Trophoblast cell (in vitro differentiated cells and primary cell): ENCODE data around the gene P3H2.
A peak's percentile ranks its signal among the peaks of the same experiment; 100 is the strongest.

Source experiments
- DNase-seq, 2 donors: peaks; one replicate each; pipeline ENCODE4 v3.0.0-alpha.2; 2016
- H2AFZ ChIP-seq: 2 replicates; pipeline ENCODE4 v1.6.1; 2013; ENCODE audit warnings: low read length, moderate library complexity, mild to moderate bottlenecking; ENCODE audit not compliant: insufficient read depth, poor library complexity
- H2AK5ac ChIP-seq: 2 replicates; pipeline ENCODE4 v1.6.1; 2013; ENCODE audit warnings: mild to moderate bottlenecking, low read length
- H2BK120ac ChIP-seq: 2 replicates; pipeline ENCODE4 v1.6.1; 2013; ENCODE audit warnings: low read length, mild to moderate bottlenecking, moderate library complexity; ENCODE audit not compliant: insufficient read depth, poor library complexity
- H2BK12ac ChIP-seq: 2 replicates; pipeline ENCODE4 v1.6.1; 2013; ENCODE audit warnings: mild to moderate bottlenecking, low read length, moderate library complexity
- H2BK5ac ChIP-seq: 2 replicates; pipeline ENCODE4 v1.6.1; 2013; ENCODE audit warnings: low read length, low read depth, moderate library complexity, mild to moderate bottlenecking; ENCODE audit not compliant: poor library complexity
- H3K14ac ChIP-seq: 2 replicates; pipeline ENCODE4 v1.6.1; 2013; ENCODE audit warnings: mild to moderate bottlenecking, low read length
- H3K18ac ChIP-seq: 2 replicates; pipeline ENCODE4 v1.6.1; 2013; ENCODE audit warnings: mild to moderate bottlenecking, low read length
- H3K23ac ChIP-seq: 2 replicates; pipeline ENCODE4 v1.6.1; 2013; ENCODE audit warnings: low read length
- H3K27ac ChIP-seq: 2 replicates; pipeline ENCODE4 v1.5.1; 2013; ENCODE audit warnings: low read depth, mild to moderate bottlenecking, inconsistent platforms, low read length, moderate library complexity
- H3K27me3 ChIP-seq: 2 replicates; pipeline ENCODE4 v1.6.1; 2013; ENCODE audit warnings: inconsistent platforms, mild to moderate bottlenecking, low read length, moderate library complexity; ENCODE audit not compliant: insufficient read depth
- H3K36me3 ChIP-seq, 2 experiments: 1 replicate in 1 of 2; 2 replicates in 1 of 2; pipeline ENCODE4 v1.6.1; 2013; ENCODE audit warnings: low read length in 2 of 2, mild to moderate bottlenecking in 2 of 2, moderate library complexity in 1 of 2; ENCODE audit not compliant: insufficient read depth in 2 of 2, control insufficient read depth in 1 of 2
- H3K4ac ChIP-seq: 2 replicates; pipeline ENCODE4 v1.6.1; 2013; ENCODE audit warnings: low read depth, mild to moderate bottlenecking, low read length, moderate library complexity
- H3K4me1 ChIP-seq, 2 experiments: 1 replicate in 1 of 2; 2 replicates in 1 of 2; pipeline ENCODE4 v1.6.1; 2013; ENCODE audit warnings: low read length in 2 of 2, mild to moderate bottlenecking in 2 of 2, moderate library complexity in 1 of 2; ENCODE audit not compliant: insufficient read depth in 2 of 2, control insufficient read depth in 1 of 2
- H3K4me2 ChIP-seq: 2 replicates; pipeline ENCODE4 v1.6.1; 2013; ENCODE audit warnings: inconsistent platforms, mild to moderate bottlenecking, low read length, moderate library complexity
- H3K4me3 ChIP-seq: 2 replicates; pipeline ENCODE4 v1.5.1; 2013; ENCODE audit warnings: mild to moderate bottlenecking, low read depth, low read length, inconsistent platforms
- H3K79me1 ChIP-seq: one replicate; pipeline ENCODE4 v1.6.1; 2013; ENCODE audit warnings: low read length
- H3K79me2 ChIP-seq: 2 replicates; pipeline ENCODE4 v1.6.1; 2013; ENCODE audit warnings: low read length, mild to moderate bottlenecking; ENCODE audit not compliant: control insufficient read depth, insufficient read depth, poor library complexity
- H3K9ac ChIP-seq: 2 replicates; pipeline ENCODE4 v1.6.1; 2013; ENCODE audit warnings: mild to moderate bottlenecking, low read length
- H3K9me3 ChIP-seq: 2 replicates; pipeline ENCODE4 v1.6.1; 2013; ENCODE audit warnings: low read depth, mild to moderate bottlenecking, control low read depth, inconsistent platforms, low read length; ENCODE audit not compliant: insufficient read depth
- H4K12ac ChIP-seq: 2 replicates; pipeline ENCODE4 v1.6.1; 2013; ENCODE audit warnings: low read depth, mild to moderate bottlenecking, low read length, moderate library complexity
- H4K8ac ChIP-seq: 2 replicates; pipeline ENCODE4 v1.6.1; 2013; ENCODE audit warnings: low read depth, mild to moderate bottlenecking, low read length, moderate library complexity
- H4K91ac ChIP-seq: one replicate; pipeline ENCODE4 v1.6.1; 2013; ENCODE audit warnings: low read depth, mild to moderate bottlenecking, low read length, moderate library complexity
- WGBS: extraction: QIAGEN DNeasy Blood & Tissue Kit; methylation state at CpG from one replicate; pipeline ENCODE4 v1.1.7; 2013; ENCODE audit warnings: missing lambda C conversion rate; ENCODE audit not compliant: insufficient read length, insufficient coverage; ENCODE audit errors: extremely low coverage; 5-methylcytosine and 5-hydroxymethylcytosine counted together

P3H2 gene

GRCh38 chr3:190097025-190097424 lies 23.7 kb downstream of the P3H2 start:
- no peak overlapping the region for H2BK120ac ChIP-seq
- H3K36me3 ChIP-seq: no peaks in the 10 kb centered on the region
- H3K4me3 ChIP-seq: no peak overlapping the region
- no peaks in the 10 kb centered on the region for H3K9me3 ChIP-seq
- no peak overlapping the region for H3K9ac ChIP-seq
- no peak overlapping the region for H2AK5ac ChIP-seq
- H3K27ac ChIP-seq: no peak overlapping the region
- no peak overlapping the region for H3K4me2 ChIP-seq
- H2BK5ac ChIP-seq: no peak overlapping the region
- no peak overlapping the region for H3K23ac ChIP-seq
- no peak overlapping the region for H4K91ac ChIP-seq
- no peak overlapping the region for H2AFZ ChIP-seq
- no peak overlapping the region for H2BK12ac ChIP-seq
- no peak overlapping the region for H3K14ac ChIP-seq
- H3K27me3 ChIP-seq: no peaks in the 10 kb centered on the region
- peaks cover 0 to 4% of the 10 kb centered on the region in 2 experiments for H3K4me1 ChIP-seq
- H4K12ac ChIP-seq: no peak overlapping the region
- no peaks in the 10 kb centered on the region for H3K79me1 ChIP-seq
- H3K18ac ChIP-seq: no peak overlapping the region
- H3K4ac ChIP-seq: no peak overlapping the region
- DNase-seq: no peak
- H4K8ac ChIP-seq: no peak overlapping the region
- no CpG with 5 or more reads among the region's 4 CpGs for WGBS
- no peaks in the 10 kb centered on the region for H3K79me2 ChIP-seq

DNA sequence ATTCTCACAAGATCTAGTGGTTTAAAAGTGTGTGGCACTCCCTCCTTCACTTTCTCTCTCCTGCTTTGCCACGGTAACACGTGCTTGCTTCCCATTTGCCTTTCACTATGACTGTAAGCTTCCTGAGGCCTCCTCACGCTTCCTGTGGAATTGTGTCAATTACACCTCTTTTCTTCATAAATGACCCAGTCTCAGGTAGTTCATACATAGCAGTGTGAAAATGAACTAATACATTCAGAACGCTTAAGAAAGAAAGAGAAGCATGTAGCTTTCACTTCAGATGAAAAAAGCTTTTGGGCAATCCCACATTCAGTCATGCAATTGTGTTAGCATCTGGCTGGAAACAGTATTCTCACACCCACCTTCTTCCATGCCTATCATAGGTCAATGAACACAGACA lies 24.4 kb downstream of the P3H2 start:
- no peak for DNase-seq
- no peak overlapping the region for H2AK5ac ChIP-seq
- H3K9ac ChIP-seq: no peak overlapping the region
- H3K79me2 ChIP-seq: no peaks in the 10 kb centered on the region
- H3K27ac ChIP-seq: no peak overlapping the region
- H2AFZ ChIP-seq: no peak overlapping the region
- no peak overlapping the region for H3K4ac ChIP-seq
- no peaks in the 10 kb centered on the region for H3K79me1 ChIP-seq
- H2BK120ac ChIP-seq: no peak overlapping the region
- H2BK5ac ChIP-seq: no peak overlapping the region
- H3K4me3 ChIP-seq: no peak overlapping the region
- no peak overlapping the region for H4K91ac ChIP-seq
- no peak overlapping the region for H2BK12ac ChIP-seq
- no peak overlapping the region for H4K8ac ChIP-seq
- H3K14ac ChIP-seq: no peak overlapping the region
- peaks cover 0 to 4% of the 10 kb centered on the region in 2 experiments for H3K4me1 ChIP-seq
- H4K12ac ChIP-seq: no peak overlapping the region
- no CpG with 5 or more reads among the region's 4 CpGs for WGBS
- no peaks in the 10 kb centered on the region for H3K36me3 ChIP-seq
- no peak overlapping the region for H3K4me2 ChIP-seq
- no peak overlapping the region for H3K23ac ChIP-seq
- no peaks in the 10 kb centered on the region for H3K27me3 ChIP-seq
- no peaks in the 10 kb centered on the region for H3K9me3 ChIP-seq
- no peak overlapping the region for H3K18ac ChIP-seq

DNA sequence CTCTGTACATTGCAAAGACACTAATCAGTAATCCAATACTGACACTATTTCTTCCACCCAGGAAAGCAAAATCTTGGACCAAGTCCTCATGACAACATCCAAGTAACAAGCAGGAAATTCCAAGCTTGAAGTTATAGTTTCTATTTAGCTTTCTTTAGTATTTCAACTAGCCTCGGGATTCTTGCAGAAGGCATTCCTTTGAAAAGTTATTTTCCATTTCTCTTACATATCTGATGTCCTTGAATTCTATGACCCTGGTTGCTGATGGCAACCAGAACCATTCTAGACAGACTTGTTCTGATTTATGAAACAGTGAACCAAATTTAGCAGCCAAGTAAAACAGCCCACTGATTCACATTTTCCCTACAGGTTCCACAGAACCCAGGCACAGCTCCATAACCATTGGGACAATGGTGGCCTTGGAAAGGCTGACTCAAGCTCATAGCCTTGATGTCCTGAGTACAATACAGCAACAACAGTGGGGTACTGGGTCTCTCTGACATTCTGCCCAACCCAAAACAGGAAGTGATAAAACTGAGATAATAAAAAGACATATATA lies 26.5 kb downstream of the P3H2 start:
- no peaks in the 10 kb centered on the region for H3K27me3 ChIP-seq
- no peaks in the 10 kb centered on the region for H3K36me3 ChIP-seq
- no peak overlapping the region for H3K4me2 ChIP-seq
- H4K91ac ChIP-seq: no peak overlapping the region
- no peak overlapping the region for H4K8ac ChIP-seq
- no peaks in the 10 kb centered on the region for H3K9me3 ChIP-seq
- no peak overlapping the region for H3K4me3 ChIP-seq
- WGBS: no CpG with 5 or more reads among the region's 1 CpG
- no peaks in the 10 kb centered on the region for H3K79me1 ChIP-seq
- no peak overlapping the region for H4K12ac ChIP-seq
- no peak overlapping the region for H2BK12ac ChIP-seq
- H2AK5ac ChIP-seq: no peak overlapping the region
- peaks cover 0 to 4% of the 10 kb centered on the region in 2 experiments for H3K4me1 ChIP-seq
- peak in 1 of 2 donors; percentile 27 for DNase-seq
- H3K9ac ChIP-seq: no peak overlapping the region
- no peaks in the 10 kb centered on the region for H3K79me2 ChIP-seq
- no peak overlapping the region for H3K18ac ChIP-seq
- H2BK120ac ChIP-seq: no peak overlapping the region
- no peak overlapping the region for H3K23ac ChIP-seq
- H3K4ac ChIP-seq: no peak overlapping the region
- H3K14ac ChIP-seq: no peak overlapping the region
- H3K27ac ChIP-seq: no peak overlapping the region
- no peak overlapping the region for H2BK5ac ChIP-seq
- H2AFZ ChIP-seq: no peak overlapping the region

DNA sequence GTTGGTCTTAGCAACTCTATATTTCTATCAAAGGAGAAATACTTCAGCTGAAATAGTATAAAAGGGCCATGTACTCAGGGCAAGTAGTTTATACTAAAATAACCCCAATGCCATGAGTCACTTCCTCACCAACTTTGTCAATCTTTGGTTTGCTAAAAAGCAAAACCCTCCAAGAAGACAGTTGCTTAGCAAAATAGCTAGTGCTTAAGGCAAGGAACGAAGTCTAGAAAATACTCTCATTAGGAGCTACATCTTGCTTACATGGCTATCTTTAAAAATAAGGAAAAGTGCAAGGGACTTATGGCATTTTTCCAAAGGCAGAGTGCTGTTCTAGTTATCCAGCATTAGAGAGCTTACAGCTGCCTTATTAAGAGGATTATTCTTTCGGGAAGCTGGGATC lies 28.4 kb downstream of the P3H2 start:
- Histone ChIP-seq H3K14ac (no peak overlapping the region), H3K79me1 (no peaks in the 10 kb centered on the region), H4K12ac (no peak overlapping the region), H2BK12ac (no peak overlapping the region), H2BK5ac (no peak overlapping the region), H4K8ac (no peak overlapping the region), H4K91ac (no peak overlapping the region), H3K4me2 (no peak overlapping the region), H3K79me2 (no peaks in the 10 kb centered on the region), H2AK5ac (no peak overlapping the region), H3K4ac (no peak overlapping the region), H2BK120ac (no peak overlapping the region), H3K9me3 (no peaks in the 10 kb centered on the region), H3K27ac (no peak overlapping the region), H3K9ac (no peak overlapping the region), H3K4me1 (peaks cover 0 to 2% of the 10 kb centered on the region in 2 experiments), H3K27me3 (no peaks in the 10 kb centered on the region), H3K23ac (no peak overlapping the region), H3K36me3 (no peaks in the 10 kb centered on the region), H3K4me3 (no peak overlapping the region), H3K18ac (no peak overlapping the region), H2AFZ (no peak overlapping the region)
- no peak for DNase-seq
- no CpG with 5 or more reads among the region's 2 CpGs for whole genome bisulfite sequencing
